Smooth muscle cell (in vitro differentiated cells): ENCODE data around the gene IL1R2. TPM values are rescaled to one million over a fixed set of nuclear protein-coding genes. Genes with fewer than 3 reads are reported as not detected.

Experiments used
- DNase-seq: peaks from one replicate; lab custom pipeline; 2025; ENCODE audit not compliant: unreplicated experiment; lab: John Stamatoyannopoulos, UW
- H2AFZ ChIP-seq: fragments of 200-600 bp; sonication (generic); 2 replicates; pipeline ENCODE4 v1.6.0; 2016; ENCODE audit warnings: antibody characterized with exemption, low read depth, mild to moderate bottlenecking
- H3F3A ChIP-seq: fragments of 200-600 bp; sonication (generic); 2 replicates; pipeline ENCODE4 v1.6.0; 2017; ENCODE audit warnings: antibody characterized with exemption, low read depth
- H3K27ac ChIP-seq: fragments of 200-600 bp; sonication (generic); 2 replicates; pipeline ENCODE4 v1.5.1; 2016; ENCODE audit warnings: low read depth, mild to moderate bottlenecking
- H3K27me3 ChIP-seq: fragments of 200-600 bp; sonication (generic); 2 replicates; pipeline ENCODE4 v1.6.1; 2016; ENCODE audit warnings: low read depth, mild to moderate bottlenecking
- H3K36me3 ChIP-seq: fragments of 200-600 bp; sonication (generic); 2 replicates; pipeline ENCODE4 v1.5.1; 2016; ENCODE audit warnings: low read depth
- H3K4me1 ChIP-seq: fragments of 200-600 bp; sonication (generic); 2 replicates; pipeline ENCODE4 v1.5.1; 2016; ENCODE audit warnings: low read depth
- H3K4me2 ChIP-seq: fragments of 200-600 bp; sonication (generic); 2 replicates; pipeline ENCODE4 v1.6.0; 2016; ENCODE audit warnings: mild to moderate bottlenecking
- H3K4me3 ChIP-seq: fragments of 200-600 bp; sonication (generic); 2 replicates; pipeline ENCODE4 v1.5.1; 2016; ENCODE audit warnings: mild to moderate bottlenecking
- H3K79me2 ChIP-seq: fragments of 200-600 bp; sonication (generic); 2 replicates; pipeline ENCODE4 v1.6.0; 2016; ENCODE audit warnings: low read depth, mild to moderate bottlenecking
- H3K9ac ChIP-seq: fragments of 200-600 bp; sonication (generic); 2 replicates; pipeline ENCODE4 v1.6.0; 2016; ENCODE audit warnings: low read depth
- H3K9me3 ChIP-seq: fragments of 200-600 bp; sonication (generic); replicated peaks from 2 replicates; pipeline ENCODE4 v1.5.1; 2016; ENCODE audit warnings: low read depth
- H4K20me1 ChIP-seq: fragments of 200-600 bp; sonication (generic); 2 replicates; pipeline ENCODE4 v1.6.0; 2016; ENCODE audit warnings: low read depth
- CTCF ChIP-seq: fragments of 200-600 bp; sonication (generic); IDR thresholded peaks from 2 replicates; pipeline ENCODE4 v1.5.1; 2017; ENCODE audit warnings: borderline replicate concordance, mild to moderate bottlenecking, antibody characterized with exemption; ENCODE audit not compliant: insufficient read depth, poor library complexity, severe bottlenecking
- WGBS: methylation state at CpG from one replicate; pipeline ENCODE4 v1.1.7; 2016; ENCODE audit warnings: low lambda C conversion rate; 5-methylcytosine and 5-hydroxymethylcytosine counted together
- polyA plus RNA-seq: library from polyadenylated mRNA; unstranded; fragments of >200 nt; fragmentation: Nextera tagmentation; extraction: Ambion mirVana; gene quantifications from 2 replicates; pipeline ENCODE4 v1.2.1, GENCODE V29; 2016
- total RNA-seq: library from RNA; depleted of rRNA; stranded (reverse); fragments of >200 nt; gene quantifications from 2 replicates; pipeline ENCODE4 v1.2.3, GENCODE V29; 2014

The IL1R2 gene
- total and polyA plus RNA-seq, 2 experiments from 2014 or later = 0.42 to 4.2 TPM

GRCh38 chr2:102061286-102061699, 69.5 kb downstream of the IL1R2 start:
- 96% methylated on average over 7 of the region's 7 CpGs for WGBS
- Histone ChIP-seq H3K4me2 (no peak overlapping the region), H3K36me3 (no peaks in the 10 kb centered on the region), H3K9ac (no peak overlapping the region), H3K27me3 (no peaks in the 10 kb centered on the region), H3K9me3 (no peaks in the 10 kb centered on the region), H3K27ac (no peak overlapping the region), H3K4me3 (no peak overlapping the region), H2AFZ (no peak overlapping the region), H4K20me1 (no peaks in the 10 kb centered on the region), H3K4me1 (peaks cover 5% of the 10 kb centered on the region), H3F3A (peaks cover 30% of the 10 kb centered on the region), H3K79me2 (no peaks in the 10 kb centered on the region)
- TF ChIP-seq CTCF = no peak
- DNase-seq = no peak

- no peak for DNase-seq
- peak overlapping the region; percentile 5 for H3K4me2 ChIP-seq
- H3K4me1 ChIP-seq = peaks cover 5% of the 10 kb centered on the region
- H3K27me3 ChIP-seq = no peaks in the 10 kb centered on the region
- no peaks in the 10 kb centered on the region for H4K20me1 ChIP-seq
- no peaks in the 10 kb centered on the region for H3K9me3 ChIP-seq
- H3F3A ChIP-seq = peaks cover 38% of the 10 kb centered on the region
- WGBS = 48% methylated on average over 8 of the region's 8 CpGs
- no peak for TF ChIP-seq CTCF
- peak overlapping the region; percentile 95 for H3K27ac ChIP-seq
- peak overlapping the region; percentile 30 for H3K9ac ChIP-seq
- H3K4me3 ChIP-seq = no peak overlapping the region
- H3K79me2 ChIP-seq = no peaks in the 10 kb centered on the region
- H3K36me3 ChIP-seq = no peaks in the 10 kb centered on the region
- no peak overlapping the region for H2AFZ ChIP-seq
These were observed 70.4 kb downstream of the IL1R2 start for GRCh38 chr2:102061962-102062795.

GRCh38 chr2:102062802-102063201, 71.0 kb downstream of the IL1R2 start:
- no peaks in the 10 kb centered on the region for H3K27me3 ChIP-seq
- H3F3A ChIP-seq = peaks cover 38% of the 10 kb centered on the region
- no peak overlapping the region for H2AFZ ChIP-seq
- no peaks in the 10 kb centered on the region for H3K79me2 ChIP-seq
- no peak for TF ChIP-seq CTCF
- DNase-seq = no peak
- H3K9ac ChIP-seq = no peak overlapping the region
- H3K4me1 ChIP-seq = peaks cover 5% of the 10 kb centered on the region
- H3K9me3 ChIP-seq = no peaks in the 10 kb centered on the region
- 30% methylated on average over 3 of the region's 3 CpGs for WGBS
- no peaks in the 10 kb centered on the region for H3K36me3 ChIP-seq
- no peaks in the 10 kb centered on the region for H4K20me1 ChIP-seq
- H3K4me3 ChIP-seq = no peak overlapping the region
- H3K27ac ChIP-seq = peak overlapping the region; percentile 95
- H3K4me2 ChIP-seq = peak overlapping the region; percentile 70

- Histone ChIP-seq H2AFZ (no peak overlapping the region), H3K4me1 (peaks cover 5% of the 10 kb centered on the region), H3K4me3 (no peak overlapping the region), H3K4me2 (peak overlapping the region; percentile 70), H3K27me3 (no peaks in the 10 kb centered on the region), H3F3A (peaks cover 38% of the 10 kb centered on the region), H3K9me3 (no peaks in the 10 kb centered on the region), H4K20me1 (no peaks in the 10 kb centered on the region), H3K79me2 (no peaks in the 10 kb centered on the region), H3K27ac (peak overlapping the region; percentile 95), H3K36me3 (no peaks in the 10 kb centered on the region), H3K9ac (peak overlapping the region; percentile 71)
- WGBS = 34% methylated on average over 6 of the region's 6 CpGs
- DNase-seq = no peak
- no peak for TF ChIP-seq CTCF
These were observed 71.7 kb downstream of the IL1R2 start for GRCh38 chr2:102063487-102063911.
